HG02678 (cell line): ENCODE measurements around the gene LSMEM2.
A peak's percentile ranks its signal among the peaks of the same experiment; 100 is the strongest.
"Not testable (repeated sequence)": the region's sequence is repeated elsewhere in the genome, so short reads cannot be mapped to it uniquely, and the experiment has no call there.

Source experiments
- ATAC-seq: cut with Tn5 transposase; IDR thresholded peaks from one replicate; pipeline ENCODE4 v1.9.1; 2021; ENCODE audit warnings: mild to moderate bottlenecking, moderate library complexity; ENCODE audit not compliant: unreplicated experiment

The LSMEM2 gene

GRCh38 chr3:50297384-50297775 lies 18.5 kb downstream of the LSMEM2 start:
- ATAC-seq, result no peak

GRCh38 chr3:50297896-50298725 lies 19.2 kb downstream of the LSMEM2 start:
- ATAC-seq, result no peak

DNA sequence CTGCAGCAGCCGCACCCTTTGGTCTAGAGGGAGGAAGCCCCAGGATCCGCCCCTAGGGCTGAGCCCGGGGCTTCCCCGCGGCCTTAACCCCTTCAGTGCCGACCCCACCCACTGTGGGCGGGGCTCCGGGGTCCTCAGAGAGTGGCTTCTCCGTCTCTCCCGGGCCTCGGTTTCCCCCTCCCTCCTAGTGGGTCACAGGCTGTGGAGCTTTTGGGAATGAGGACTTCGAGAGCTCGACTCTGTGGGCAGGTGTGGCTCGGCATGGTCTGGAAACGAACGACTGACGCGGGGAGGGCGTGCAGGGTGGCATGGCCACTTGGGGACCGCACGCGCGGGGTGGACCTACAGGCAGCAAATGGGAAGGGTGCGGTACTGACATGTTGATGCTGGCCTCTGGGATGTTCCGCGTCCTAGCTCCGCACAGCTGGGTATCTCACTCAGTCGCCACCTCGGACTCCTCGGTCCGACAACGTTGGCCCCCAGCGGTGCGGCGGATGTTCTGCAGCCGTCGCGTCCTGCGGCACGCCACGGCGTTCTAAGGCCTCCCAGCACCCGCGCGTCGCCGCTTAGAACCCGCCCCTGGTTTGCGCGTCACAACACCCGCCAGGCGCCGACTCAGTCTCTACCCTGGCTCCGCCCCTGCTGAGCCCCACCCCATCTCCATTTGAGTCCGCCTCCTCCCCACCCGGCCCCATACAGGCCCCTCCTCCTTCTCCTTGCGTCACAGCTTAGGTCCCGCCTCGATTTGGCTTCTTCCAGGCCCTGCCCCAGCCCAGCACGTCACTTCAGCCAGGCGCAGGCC lies 20.1 kb downstream of the LSMEM2 start, which contains the start of the genes HYAL3 and NAA80:
Gene HYAL3 (minus strand): TSS at position 570 of the 802 bp plus-strand sequence. CDS start 3,803 bp downstream, outside the sequence.
Gene NAA80 (minus strand): TSS at position 570 of the 802 bp plus-strand sequence. CDS start 1,942 bp downstream, outside the sequence.
- ATAC-seq, result peak; percentile 86

GRCh38 chr3:50299638-50299928 lies 20.7 kb downstream of the LSMEM2 start:
- no peak for ATAC-seq

DNA sequence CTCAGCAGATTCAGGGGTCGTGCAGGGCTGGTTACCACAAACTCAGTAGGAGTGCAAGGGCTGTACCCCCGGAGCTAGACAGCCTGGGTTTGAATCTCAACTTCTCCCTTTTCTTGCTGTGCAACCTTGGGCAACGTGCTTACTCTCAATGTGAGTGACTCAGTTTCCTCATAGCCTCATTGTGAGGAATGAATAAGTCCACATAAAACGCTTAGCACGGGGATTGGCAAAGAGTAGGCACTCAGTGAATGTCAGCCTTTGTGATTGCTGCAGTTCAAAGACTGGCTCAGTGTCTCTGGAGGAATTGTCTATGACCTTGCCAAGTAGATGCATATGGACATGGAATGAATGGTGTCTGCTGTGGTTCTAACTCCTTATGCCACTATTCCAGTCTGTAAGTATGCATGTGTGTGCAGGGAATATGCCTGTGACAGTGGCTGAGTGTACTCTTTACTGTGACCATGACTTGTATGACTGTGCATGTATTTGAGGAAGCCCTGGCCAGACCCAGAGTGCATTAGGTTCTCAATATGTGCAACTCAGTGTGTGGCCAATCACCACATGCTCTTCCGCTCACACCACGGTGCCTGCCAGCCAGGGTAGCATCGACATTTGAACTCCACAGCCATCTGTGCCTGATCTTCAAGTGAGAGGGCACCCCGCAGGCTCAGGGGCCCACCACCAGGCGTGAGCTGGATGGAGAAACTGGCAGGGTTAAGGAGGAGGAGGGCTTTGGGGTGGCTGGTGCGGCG lies 21.2 kb downstream of the LSMEM2 start:
- ATAC-seq, result no peak

GRCh38 chr3:50300681-50301254 lies 21.9 kb downstream of the LSMEM2 start:
- ATAC-seq, result no peak

GRCh38 chr3:50302095-50303012 lies 23.5 kb downstream of the LSMEM2 start:
- no peak for ATAC-seq

- no peak for ATAC-seq
Measured at GRCh38 chr3:50303013-50303815, 24.3 kb downstream of the LSMEM2 start, which contains the start of gene HYAL1. Gene HYAL1 (minus strand): TSS chr3:50303574. CDS start chr3:50302956, 618 bp downstream.

GRCh38 chr3:50304601-50305000 lies 25.7 kb downstream of the LSMEM2 start:
- no peak for ATAC-seq

DNA sequence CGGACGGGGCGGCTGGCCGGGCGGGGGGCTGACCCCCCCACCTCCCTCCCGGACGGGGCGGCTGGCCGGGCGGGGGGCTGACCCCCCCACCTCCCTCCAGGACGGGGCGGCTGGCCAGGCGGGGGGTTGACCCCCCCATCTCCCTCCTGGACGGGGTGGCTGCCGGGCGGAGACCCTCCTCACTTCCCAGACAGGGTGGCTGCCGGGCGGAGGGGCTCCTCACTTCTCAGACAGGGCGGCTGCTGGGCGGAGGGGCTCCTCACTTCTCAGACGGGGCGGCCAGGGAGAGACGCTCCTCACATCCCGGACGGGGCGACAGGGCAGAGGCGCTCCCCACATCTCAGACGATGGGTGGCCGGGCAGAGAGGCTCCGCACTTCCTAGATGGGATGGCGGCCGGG lies 33.2 kb downstream of the LSMEM2 start:
- ATAC-seq, result not testable (repeated sequence)

- no peak for ATAC-seq
Measured at GRCh38 chr3:50314342-50314741, 35.5 kb downstream of the LSMEM2 start.

DNA sequence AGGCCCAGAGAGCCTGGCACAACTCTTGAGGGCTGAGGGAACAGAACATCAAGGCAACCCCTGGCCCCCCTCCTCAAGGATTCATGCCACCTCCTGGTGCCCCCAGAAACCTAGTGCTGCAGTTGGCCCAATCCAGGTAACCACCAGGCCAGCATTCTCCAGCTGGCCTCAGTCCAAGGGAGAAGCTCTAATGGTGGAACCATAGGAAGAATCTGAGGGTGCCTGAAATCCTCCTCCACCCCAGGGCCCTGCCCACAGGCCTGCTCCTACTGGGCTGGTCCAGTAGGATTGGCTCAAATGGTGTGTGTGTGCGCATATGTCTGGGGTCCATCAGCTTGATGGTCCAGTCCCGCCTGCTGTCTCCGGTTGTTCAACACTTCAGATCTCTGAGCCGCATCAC lies 35.9 kb downstream of the LSMEM2 start:
- ATAC-seq, result no peak

DNA sequence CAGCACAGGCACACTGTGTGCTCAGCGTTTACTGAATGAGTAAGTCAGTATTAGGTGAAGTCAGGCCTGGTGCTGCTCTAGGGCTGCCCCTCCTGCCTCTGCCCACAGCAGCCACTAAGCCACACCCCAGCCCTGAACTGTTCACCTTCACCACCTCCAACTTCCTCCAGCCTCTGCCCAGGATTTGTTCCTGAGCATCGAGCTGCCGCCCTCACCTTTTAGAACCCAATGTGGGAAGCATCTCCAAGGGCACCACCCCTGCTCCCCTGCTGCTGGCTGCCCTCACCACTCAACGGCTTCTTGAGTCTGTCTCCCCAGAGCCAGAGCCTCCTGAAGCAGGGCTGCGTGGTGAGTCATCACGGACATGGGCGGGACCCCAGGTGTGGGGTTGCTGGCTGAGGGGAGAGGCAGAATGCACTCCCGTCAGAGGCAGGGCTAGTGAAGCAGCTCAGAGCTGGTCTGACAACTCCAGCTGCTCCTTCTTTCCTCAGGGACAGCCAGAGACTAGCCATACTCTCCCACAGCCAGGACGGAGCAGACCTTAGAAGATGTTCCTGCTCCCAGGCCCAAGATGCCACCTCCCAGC lies 37.9 kb downstream of the LSMEM2 start:
- ATAC-seq, result no peak

DNA sequence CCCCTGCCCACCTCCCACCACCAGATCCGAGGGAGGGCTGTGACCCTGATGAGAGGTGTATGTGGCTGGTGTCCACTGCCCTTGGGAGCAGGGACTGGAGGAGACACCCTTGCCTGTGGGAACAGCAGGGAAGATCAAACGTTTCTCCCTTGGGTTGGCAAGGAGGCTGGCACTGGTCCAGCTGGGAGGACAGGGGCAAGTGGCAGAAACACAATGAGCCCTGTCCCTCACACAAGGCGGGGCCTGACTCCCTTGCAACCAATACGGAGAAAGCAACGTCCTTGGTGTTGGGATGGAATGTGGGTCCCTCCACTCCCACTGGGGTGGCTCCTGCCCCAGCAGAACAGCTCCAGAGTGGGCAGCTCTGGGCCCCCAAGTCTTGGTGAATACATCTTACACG lies 38.4 kb downstream of the LSMEM2 start:
- ATAC-seq, result no peak

DNA sequence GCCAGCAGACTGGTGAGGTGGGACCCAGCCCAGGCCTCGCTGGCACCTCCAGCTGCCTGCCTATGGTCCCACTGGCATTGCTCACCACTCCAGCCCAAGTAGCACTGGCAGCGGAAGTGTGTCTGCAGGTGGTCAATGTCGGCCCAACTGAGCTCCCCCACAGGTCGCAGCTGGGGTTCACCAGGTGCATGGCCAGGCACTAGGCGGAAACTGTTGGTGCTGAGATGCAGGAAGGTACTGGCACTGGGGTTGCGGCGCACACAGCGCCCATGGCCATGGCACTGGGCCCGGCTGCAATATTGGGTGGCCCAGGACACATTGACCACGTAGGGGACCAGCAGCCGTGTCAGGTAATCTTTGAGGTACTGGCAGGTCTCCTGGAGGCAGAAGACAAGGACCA lies 39.3 kb downstream of the LSMEM2 start:
- ATAC-seq, result no peak

DNA sequence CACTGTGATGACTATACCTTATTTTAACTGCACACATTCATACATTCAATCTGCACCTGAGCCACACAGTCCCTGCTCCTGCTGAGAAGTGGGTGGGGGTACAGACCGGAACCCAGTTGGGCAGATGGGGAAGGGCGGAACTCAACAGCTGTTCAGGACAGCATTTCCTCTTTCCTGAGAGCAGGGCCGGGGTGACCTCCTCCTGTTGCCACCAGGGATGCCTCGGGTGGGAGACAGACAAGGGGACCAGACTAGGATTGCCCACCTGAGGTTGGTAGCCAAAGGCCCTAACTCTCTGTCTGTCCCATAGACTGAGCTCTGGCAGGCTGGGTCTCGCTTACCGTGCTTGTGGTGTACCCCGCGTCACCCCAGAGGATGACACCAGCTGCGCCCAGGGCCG lies 39.7 kb downstream of the LSMEM2 start:
- no peak for ATAC-seq

DNA sequence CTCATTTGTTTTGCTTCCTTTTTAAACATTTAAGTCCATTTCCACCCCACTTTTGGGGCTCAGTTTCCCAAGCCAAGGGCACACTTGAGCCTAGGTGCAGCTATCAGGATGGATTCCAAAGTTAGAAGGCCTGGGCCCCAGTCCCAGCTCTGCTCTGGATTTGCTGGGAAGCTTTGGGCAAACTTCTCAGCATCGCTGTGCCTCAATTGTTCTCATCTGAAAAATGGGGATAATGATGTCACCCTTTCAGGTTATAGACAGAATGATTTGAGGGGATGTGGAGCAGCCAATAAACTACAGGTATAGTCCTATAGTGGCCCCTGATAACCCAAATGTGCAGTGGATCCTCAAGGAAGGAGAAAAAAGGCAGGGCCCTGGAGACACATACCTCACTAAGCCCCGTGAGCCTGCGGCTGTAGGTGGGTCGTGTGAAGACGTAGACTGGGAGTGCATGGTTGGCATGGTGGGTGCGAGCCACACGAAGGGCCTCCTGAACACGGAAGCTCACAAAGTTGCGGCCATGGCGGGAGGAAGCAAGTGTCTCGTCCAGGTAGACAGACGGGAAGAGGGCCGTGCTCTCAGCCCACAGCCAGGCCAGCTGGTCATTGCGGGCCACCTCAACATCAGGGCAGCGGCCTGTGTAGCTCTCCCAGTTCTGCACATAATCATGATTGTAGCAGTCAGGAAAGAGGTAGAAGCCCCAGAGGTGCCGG lies 40.5 kb downstream of the LSMEM2 start:
- no peak for ATAC-seq
